HFFc6 (cell line): ENCODE data around the gene SPG7. TPM values are rescaled to one million over a fixed set of nuclear protein-coding genes. Genes with fewer than 3 reads are reported as not detected.

Experiments used
- DNase-seq: peaks from one replicate; pipeline ENCODE4 v3.0.0-alpha.2; 2018
- H3K27ac Mint-ChIP-seq: 2 replicates; pipeline ENCODE4 v1.8.0; 2020; ENCODE audit warnings: mild to moderate bottlenecking, mixed read lengths
- H3K27me3 Mint-ChIP-seq: 2 replicates; pipeline ENCODE4 v1.8.0; 2021; ENCODE audit warnings: mild to moderate bottlenecking, moderate library complexity, mixed read lengths; ENCODE audit not compliant: insufficient read depth
- H3K36me3 Mint-ChIP-seq: 2 replicates; pipeline ENCODE4 v1.8.0; 2021; ENCODE audit warnings: low read depth, mixed read lengths
- H3K4me1 Mint-ChIP-seq: 2 replicates; pipeline ENCODE4 v1.8.0; 2020; ENCODE audit warnings: low read depth, mixed read lengths
- H3K4me3 Mint-ChIP-seq: 2 replicates; pipeline ENCODE4 v1.8.0; 2020; ENCODE audit warnings: mild to moderate bottlenecking, moderate library complexity, mixed read lengths
- H3K9me3 Mint-ChIP-seq: 2 replicates; pipeline ENCODE4 v1.8.0; 2020; ENCODE audit warnings: mild to moderate bottlenecking, mixed read lengths
- total RNA-seq, 6 experiments: library from RNA; stranded (reverse); fragmentation: NEBNext Ultra II Directional; extraction: Animal tissue kit (Norgen Biotek cat#: 25700); gene quantifications; 2 replicates in 1 of 6; 3 replicates in 5 of 6; pipeline ENCODE4 v1.2.3, GENCODE V29; 2021
- TF ChIP-seq, protein P1 (sequence below): fragments of 200-600 bp; sonication (generic); IDR thresholded peaks from 2 replicates; pipeline ENCODE4 v1.5.0; 2021; ENCODE audit warnings: antibody characterized with exemption, mild to moderate bottlenecking

SPG7 gene
- total RNA-seq, 6 experiments from 2014 or later = 81.5 to 97.0 (median 89.6) TPM

DNA sequence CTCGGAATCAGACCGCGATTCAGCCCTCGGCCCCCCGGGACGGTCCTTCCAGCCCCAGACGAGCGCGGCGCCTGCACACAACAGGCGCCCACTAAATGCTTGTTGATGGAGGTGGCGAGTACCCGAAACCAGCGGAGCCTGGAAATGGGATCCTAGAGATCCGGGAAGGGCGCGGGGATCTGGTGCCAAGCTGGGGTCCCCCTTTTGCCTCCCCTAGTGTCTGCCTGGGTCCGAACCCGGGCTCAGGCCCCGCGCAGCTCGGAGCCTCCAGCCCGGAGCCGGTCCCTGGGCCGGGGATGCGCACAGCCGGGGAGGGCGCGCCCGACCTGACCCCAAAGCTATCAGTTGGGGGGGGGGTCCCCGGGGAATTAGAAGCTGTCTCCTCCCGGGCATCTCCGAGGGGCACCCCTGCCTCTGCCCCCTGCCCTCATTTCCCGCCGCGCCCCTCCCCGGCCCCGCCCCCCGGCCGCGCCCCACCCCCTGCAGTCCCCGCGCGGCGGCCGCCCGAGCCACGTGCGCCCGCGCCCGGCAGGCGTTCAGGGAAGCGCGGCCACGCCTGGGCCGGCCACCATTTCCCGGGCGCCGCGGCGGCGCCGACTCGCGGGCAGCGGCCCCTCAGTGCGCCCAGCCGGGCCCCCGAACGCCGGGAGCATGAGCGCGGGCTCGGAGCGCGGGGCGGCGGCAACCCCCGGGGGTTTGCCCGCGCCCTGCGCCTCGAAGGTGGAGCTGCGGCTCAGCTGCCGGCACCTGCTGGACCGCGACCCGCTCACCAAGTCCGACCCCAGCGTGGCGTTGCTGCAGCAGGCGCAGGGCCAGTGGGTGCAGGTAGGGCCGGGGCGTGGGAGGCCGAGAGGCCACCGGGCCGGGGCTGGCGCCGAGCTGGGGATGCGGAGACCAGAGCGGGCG lies 67.3 kb downstream of the SPG7 start, which contains the start of gene CPNE7:
CPNE7 (plus strand) TSS at position 512 of the 906 bp plus-strand sequence; CDS start at position 652, 140 bp downstream.
- H3K4me1 Mint-ChIP-seq = no peaks in the 10 kb centered on the region
- peaks cover 8% of the 10 kb centered on the region; the same call in 1 of the 2 replicates for H3K36me3 Mint-ChIP-seq
- H3K4me3 Mint-ChIP-seq = peak within 1 kb of the TSS; percentile 80
- H3K27ac Mint-ChIP-seq = peak within 1 kb of the TSS; percentile 66
- H3K9me3 Mint-ChIP-seq = no peaks in the 10 kb centered on the region
- TF ChIP-seq, protein P1, sequence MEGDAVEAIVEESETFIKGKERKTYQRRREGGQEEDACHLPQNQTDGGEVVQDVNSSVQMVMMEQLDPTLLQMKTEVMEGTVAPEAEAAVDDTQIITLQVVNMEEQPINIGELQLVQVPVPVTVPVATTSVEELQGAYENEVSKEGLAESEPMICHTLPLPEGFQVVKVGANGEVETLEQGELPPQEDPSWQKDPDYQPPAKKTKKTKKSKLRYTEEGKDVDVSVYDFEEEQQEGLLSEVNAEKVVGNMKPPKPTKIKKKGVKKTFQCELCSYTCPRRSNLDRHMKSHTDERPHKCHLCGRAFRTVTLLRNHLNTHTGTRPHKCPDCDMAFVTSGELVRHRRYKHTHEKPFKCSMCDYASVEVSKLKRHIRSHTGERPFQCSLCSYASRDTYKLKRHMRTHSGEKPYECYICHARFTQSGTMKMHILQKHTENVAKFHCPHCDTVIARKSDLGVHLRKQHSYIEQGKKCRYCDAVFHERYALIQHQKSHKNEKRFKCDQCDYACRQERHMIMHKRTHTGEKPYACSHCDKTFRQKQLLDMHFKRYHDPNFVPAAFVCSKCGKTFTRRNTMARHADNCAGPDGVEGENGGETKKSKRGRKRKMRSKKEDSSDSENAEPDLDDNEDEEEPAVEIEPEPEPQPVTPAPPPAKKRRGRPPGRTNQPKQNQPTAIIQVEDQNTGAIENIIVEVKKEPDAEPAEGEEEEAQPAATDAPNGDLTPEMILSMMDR = no peak
- peaks cover 4% of the 10 kb centered on the region for H3K27me3 Mint-ChIP-seq
- DNase-seq = no peak

GRCh38 chr16:89576153-89577054 lies 68.2 kb downstream of the SPG7 start:
- no peaks in the 10 kb centered on the region for H3K9me3 Mint-ChIP-seq
- H3K27me3 Mint-ChIP-seq = peaks cover 4% of the 10 kb centered on the region
- DNase-seq = no peak
- TF ChIP-seq, protein P1 = no peak
- H3K27ac Mint-ChIP-seq = no peak overlapping the region
- H3K36me3 Mint-ChIP-seq = peaks cover 8% of the 10 kb centered on the region; the same call in 1 of the 2 replicates
- H3K4me3 Mint-ChIP-seq = no peak overlapping the region
- H3K4me1 Mint-ChIP-seq = no peaks in the 10 kb centered on the region

DNA sequence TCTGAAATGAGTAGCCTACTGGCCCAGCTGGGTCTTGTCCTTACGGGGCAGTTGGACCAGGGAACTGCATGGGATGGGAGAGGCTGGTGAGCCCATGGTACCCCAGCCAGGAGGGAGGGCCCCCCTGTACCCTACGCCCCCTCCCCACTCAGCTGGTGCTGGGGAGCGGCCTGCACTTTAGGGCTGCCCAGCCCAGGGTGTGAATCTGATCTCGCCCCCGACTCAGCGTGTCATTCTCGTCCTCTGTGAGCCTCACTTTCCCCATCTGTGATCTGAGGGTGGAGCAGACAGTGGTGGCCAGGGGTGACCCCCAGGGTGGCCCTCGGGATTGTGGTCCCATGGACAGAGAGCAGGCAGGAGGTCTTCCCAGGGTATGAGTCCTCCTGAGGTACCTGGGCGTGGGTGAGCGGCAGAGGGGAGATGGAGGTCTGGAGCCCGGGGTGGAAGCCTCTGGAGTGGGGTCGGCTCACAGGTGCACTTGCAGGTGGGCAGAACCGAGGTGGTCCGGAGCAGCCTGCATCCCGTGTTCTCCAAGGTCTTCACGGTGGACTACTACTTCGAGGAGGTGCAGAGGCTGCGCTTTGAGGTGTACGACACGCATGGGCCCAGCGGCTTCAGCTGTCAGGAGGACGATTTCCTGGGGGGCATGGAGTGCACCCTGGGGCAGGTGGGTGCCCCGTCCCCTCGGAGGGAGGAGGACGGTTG lies 69.0 kb downstream of the SPG7 start:
- Mint-ChIP-seq H3K36me3 (peaks cover 8% of the 10 kb centered on the region; the same call in 1 of the 2 replicates), H3K27me3 (peaks cover 4% of the 10 kb centered on the region), H3K27ac (no peak overlapping the region), H3K4me1 (no peaks in the 10 kb centered on the region), H3K4me3 (no peak overlapping the region), H3K9me3 (no peaks in the 10 kb centered on the region)
- DNase-seq = no peak
- TF ChIP-seq, protein P1 = no peak

DNA sequence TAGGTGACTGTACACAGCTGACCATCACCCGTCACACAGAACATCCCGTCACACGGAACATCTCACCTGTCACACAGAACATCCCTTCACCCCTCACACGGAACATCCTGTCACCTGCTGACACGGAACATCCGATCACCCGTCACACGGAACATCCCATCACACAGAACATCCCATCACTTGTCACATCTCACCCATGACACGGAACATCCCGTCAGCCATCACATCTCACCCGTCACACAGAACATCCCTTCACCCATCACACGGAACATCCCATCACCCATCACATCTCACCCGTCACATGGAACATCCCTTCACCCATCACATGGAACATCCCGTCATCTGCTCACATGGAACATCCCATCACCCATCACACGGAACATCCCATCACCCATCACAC lies 71.1 kb downstream of the SPG7 start:
- Mint-ChIP-seq H3K27me3 (peaks cover 3% of the 10 kb centered on the region; the same call in 1 of the 2 replicates), H3K4me1 (no peaks in the 10 kb centered on the region), H3K36me3 (peaks cover 8% of the 10 kb centered on the region; the same call in 1 of the 2 replicates), H3K9me3 (no peaks in the 10 kb centered on the region), H3K4me3 (no peak overlapping the region), H3K27ac (no peak overlapping the region)
- TF ChIP-seq, protein P1 = no peak
- no peak for DNase-seq
